Measurements from ENCODE around the gene TM7SF2. TPM values are rescaled to one million over a fixed set of nuclear protein-coding genes. Genes with fewer than 3 reads are reported as not detected.
A peak's percentile ranks its signal among the peaks of the same experiment; 100 is the strongest.

TM7SF2 gene
- total and polyA plus RNA-seq, 11 donors = 17.6 to 752 (median 74.6) TPM

DNA sequence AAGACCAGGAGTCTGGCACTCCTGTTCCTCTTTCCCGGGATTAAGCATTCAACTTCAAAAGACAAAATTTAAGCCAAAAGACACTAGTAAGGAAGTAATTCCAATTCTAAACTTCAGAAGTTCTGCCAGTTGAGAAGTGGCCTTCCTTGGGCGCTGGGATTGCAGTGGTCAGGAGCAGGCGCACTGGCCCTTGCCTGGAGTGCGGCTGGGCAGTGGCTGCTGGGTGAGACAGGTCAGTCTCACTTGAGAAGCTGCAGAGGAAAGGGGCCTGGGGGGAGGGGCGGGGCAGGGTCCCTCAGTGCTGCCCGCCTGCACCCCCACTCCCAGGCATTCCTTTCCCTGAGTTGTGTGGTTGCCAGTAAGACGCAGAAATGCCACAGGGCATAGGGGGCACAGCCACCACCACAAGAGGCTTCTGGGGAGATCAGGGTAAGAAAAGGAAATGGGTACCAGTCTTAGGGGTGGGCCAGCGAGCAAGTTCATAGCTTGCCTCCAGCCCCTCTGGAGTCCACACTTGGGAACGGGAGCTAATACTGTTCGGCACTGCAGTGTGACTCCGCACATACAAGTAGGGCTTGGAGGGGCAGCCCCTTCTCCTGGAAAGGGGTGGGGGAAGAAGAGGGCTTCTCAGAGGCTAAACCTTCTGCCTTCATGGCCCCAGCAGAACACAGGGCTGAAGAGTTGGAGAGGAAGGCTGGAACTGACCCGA, 16.0 kb downstream of the TM7SF2 start:
- intact Hi-C loops (cut with DNase I) = loop anchor here in 1 of 10 donors (10.0 kb wide), 1 partner anchor 203 kb away; the partner anchor contains the start of gene PPP2R5B
- peaks cover 0 to 17% (median 10%) of the 10 kb centered on the region in 12 donors for H3K4me1 ChIP-seq
- no peak overlapping the region for H3K4me3 ChIP-seq
- DNase-seq (no peak), ATAC-seq (no peak)
- H3K27me3 ChIP-seq = no peaks in the 10 kb centered on the region
- 78 to 85% (median 82%) methylated on average over 11 to 12 of the region's 12 CpGs for WGBS, 4 donors
- H3K27ac ChIP-seq = no peak overlapping the region
- H3K36me3 ChIP-seq = peaks cover 0 to 86% (median 80%) of the 10 kb centered on the region in 9 donors
- TF ChIP-seq POLR2A (IDR thresholded peaks at IDR 0.05) (no peak), CTCF (IDR thresholded peaks at IDR 0.05) (no peak)
- H3K9me3 ChIP-seq = no peaks in the 10 kb centered on the region

DNA sequence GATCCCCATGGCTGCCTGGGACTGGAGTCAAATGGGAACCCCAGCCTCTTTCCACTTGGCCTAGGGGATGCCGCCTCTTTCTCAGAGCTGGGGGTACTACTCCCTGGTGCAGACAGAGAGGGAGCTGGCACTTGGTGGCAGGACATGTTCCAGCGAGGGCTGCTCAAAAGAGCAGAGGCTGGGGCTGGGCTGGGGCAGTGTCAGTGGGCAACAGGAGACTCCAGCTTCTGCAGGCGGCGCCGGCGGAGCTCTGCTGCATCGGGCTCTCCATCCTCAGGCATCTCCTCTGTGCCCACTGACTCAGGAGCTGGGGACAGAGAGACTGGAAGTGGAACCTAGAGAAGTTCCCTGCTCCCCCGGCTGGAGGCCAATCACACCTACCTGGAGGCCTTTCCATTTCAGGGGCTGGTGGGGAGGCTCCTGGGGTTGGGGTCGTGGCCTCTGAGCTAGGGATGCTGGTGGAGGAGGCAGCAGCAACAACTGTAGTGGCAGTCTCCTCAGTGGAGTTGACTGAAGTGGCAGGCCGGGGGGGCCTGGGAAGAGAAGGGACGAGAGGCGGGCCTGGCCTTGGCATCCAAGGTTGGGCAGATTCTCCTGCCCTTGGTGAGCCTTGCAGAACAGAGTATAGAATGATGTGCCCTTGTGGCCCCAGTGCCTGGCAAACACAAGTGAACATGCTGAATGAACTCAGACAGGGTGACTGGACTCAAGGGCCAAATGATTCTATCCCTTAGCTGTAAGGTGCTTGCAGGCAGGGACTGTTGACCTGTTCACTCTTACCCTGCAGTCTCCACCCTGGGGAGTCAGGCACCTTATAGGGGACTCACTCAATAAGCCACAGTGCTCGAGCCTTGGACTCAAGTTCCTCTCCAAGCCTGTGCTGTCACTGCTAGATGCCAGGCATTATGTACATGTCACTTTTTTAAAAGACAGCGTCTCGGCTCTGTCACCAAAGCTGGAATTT, 16.8 kb downstream of the TM7SF2 start:
- peaks cover 0 to 91% (median 83%) of the 10 kb centered on the region in 9 donors for H3K36me3 ChIP-seq

GRCh38 chr11:65129649-65130441, 18.2 kb downstream of the TM7SF2 start:
- TF ChIP-seq CTCF (IDR thresholded peaks at IDR 0.05) (no peak), POLR2A (IDR thresholded peaks at IDR 0.05) (no peak)
- no peaks in the 10 kb centered on the region for H3K27me3 ChIP-seq
- DNase-seq = peak in 1 of 5 donors; percentile 15
- peaks cover 0 to 83% (median 80%) of the 10 kb centered on the region in 9 donors for H3K36me3 ChIP-seq
- H3K4me1 ChIP-seq = peaks cover 0 to 22% (median 17%) of the 10 kb centered on the region in 12 donors
- H3K9me3 ChIP-seq = no peaks in the 10 kb centered on the region
- ATAC-seq = no peak
- no peak overlapping the region for H3K4me3 ChIP-seq
- H3K27ac ChIP-seq = no peak overlapping the region
- WGBS, 4 donors = 73 to 91% (median 88%) methylated on average over 13 of the region's 13 CpGs
- intact Hi-C loops (cut with DNase I) = loop anchor here in 1 of 10 donors (10.0 kb wide), 1 partner anchor 205 kb away; the partner anchor contains the start of gene PPP2R5B

More for the DNA sequence above, 16.8 kb downstream of the TM7SF2 start:
- Histone ChIP-seq H3K9me3 (no peaks in the 10 kb centered on the region), H3K4me1 (peaks cover 0 to 18% (median 12%) of the 10 kb centered on the region in 12 donors), H3K27me3 (no peaks in the 10 kb centered on the region), H3K27ac (no peak overlapping the region), H3K4me3 (no peak overlapping the region)
- DNase-seq = no peak
- intact Hi-C loops (cut with DNase I) = loop anchor here in 1 of 10 donors (10.0 kb wide), 1 partner anchor 204 kb away; the partner anchor contains the start of gene PPP2R5B
- WGBS, 4 donors = 80 to 86% (median 83%) methylated on average over 13 to 15 of the region's 15 CpGs
- no peak for ATAC-seq
- TF ChIP-seq POLR2A (IDR thresholded peaks at IDR 0.05) (no peak), CTCF (IDR thresholded peaks at IDR 0.05) (no peak)

Measured in heart left ventricle (tissue), 16 donors.